Adrenal gland (tissue), 12 donors: ENCODE measurements around the gene ADAMTS8. TPM values are rescaled to one million over a fixed set of nuclear protein-coding genes. Genes with fewer than 3 reads are reported as not detected.

Experiments
- DNase-seq, 7 donors: peaks; one replicate each; pipeline ENCODE4 v3.0.0-alpha.2; 2019 to 2020
- H3K27ac ChIP-seq, 5 donors: fragments of 200-600 bp; sonication (generic) in 4 of 5; 1 replicate in 3 of 5; 2 replicates in 2 of 5; pipeline versions ENCODE4 v1.5.1 to v1.8.0; 2016 to 2020; ENCODE audit warnings: mild to moderate bottlenecking in 1 of 5
- H3K27me3 ChIP-seq: fragments of 200-600 bp; 2 replicates; pipeline ENCODE4 v1.8.0; 2021
- H3K36me3 ChIP-seq, 2 donors: fragments of 200-600 bp; replicated peaks in 1 of 2; 1 replicate in 1 of 2; 2 replicates in 1 of 2; pipeline versions ENCODE4 v1.5.1 to v1.8.0; 2018 to 2022
- H3K4me1 ChIP-seq, 2 donors: fragments of 200-600 bp; replicated peaks in 1 of 2; 1 replicate in 1 of 2; 2 replicates in 1 of 2; pipeline versions ENCODE4 v1.5.1 to v1.8.0; 2018 to 2021
- H3K4me3 ChIP-seq, 4 donors: fragments of 200-600 bp; sonication (generic) in 3 of 4; one replicate each; pipeline ENCODE4 v1.5.1; 2016 to 2018
- H3K9me3 ChIP-seq, 3 donors: fragments of 200-600 bp; sonication (generic) in 1 of 3; replicated peaks in 1 of 3; 1 replicate in 2 of 3; 2 replicates in 1 of 3; pipeline versions ENCODE4 v1.5.1 to v1.8.0; 2016 to 2021
- CTCF ChIP-seq, 6 experiments: fragments of 450-650 bp in 4 of 6; fragments of 200-600 bp in 2 of 6; sonication (generic) in 1 of 6; IDR thresholded peaks; 1 replicate in 5 of 6; 2 replicates in 1 of 6; pipeline versions ENCODE4 v1.5.1 to v1.8.0; 2016 to 2021; ENCODE audit warnings: antibody characterized with exemption in 6 of 6, mild to moderate bottlenecking in 2 of 6, moderate library complexity in 1 of 6
- POLR2A ChIP-seq, 2 donors: fragments of 450-650 bp; IDR thresholded peaks; one replicate each; pipeline ENCODE4 v1.6.1; 2017; ENCODE audit warnings: antibody characterized with exemption in 2 of 2, mild to moderate bottlenecking in 2 of 2, moderate library complexity in 1 of 2
- intact Hi-C, 2 donors: fragments of 100-400 bp; cut with DNase I; formaldehyde crosslinking; loops; one replicate each; pipeline versions ENCODE4 v1.14.1 to v1.15.0; 2022 to 2023
- polyA plus RNA-seq, 3 donors: library from polyadenylated mRNA; stranded (reverse); fragments of 200-250 nt in 2 of 3; fragments of 350-450 nt in 1 of 3; fragmentation: Illumina TruSeq in 1 of 3; extraction: RNeasy Lipid Tissue Mini Kit (QIAGEN cat#74804) in 1 of 3; gene quantifications; one replicate each; pipeline ENCODE4 v1.2.3, GENCODE V29; 2013 to 2014
- total RNA-seq, 9 donors: library from RNA; depleted of rRNA in 4 of 9; stranded (reverse); fragments of >200 nt in 4 of 9; fragments of 120-200 nt in 1 of 9; fragmentation: NEBNext Ultra II Directional in 1 of 9; extraction: Animal tissue kit (Norgen Biotek cat#: 25700) in 1 of 9; gene quantifications; one replicate each; pipeline versions ENCODE4 v1.1.0 to v1.2.4, GENCODE V29; 2013 to 2023
- donor health status: healthy with polysubstance abuse.
- donor health status: Bipolar disorder and iron deficiency.
- donor health status: DM: yes; HTN: yes; CAD: no.
- donor health status: DM: no; HTN: no; CAD: no.
- donor health status: DM: no; HTN: no; CAD: no.
- donor health status: DM: yes; HTN: yes; CAD: no.

Gene ADAMTS8
- total and polyA plus RNA-seq, 12 donors = 0.06 to 1.4 (median 0.14) TPM; not detected in 3

GRCh38 chr11:130359419-130359818 lies 69.0 kb downstream of the ADAMTS8 start:
- Histone ChIP-seq H3K27ac (no peak overlapping the region), H3K27me3 (no peaks in the 10 kb centered on the region), H3K9me3 (peaks cover 3 to 12% (median 9%) of the 10 kb centered on the region in 3 donors), H3K4me3 (no peak overlapping the region), H3K4me1 (no peaks in the 10 kb centered on the region), H3K36me3 (no peaks in the 10 kb centered on the region)
- intact Hi-C loops = no loop called here
- DNase-seq = no peak
- no peak for TF ChIP-seq POLR2A (IDR thresholded peaks at IDR 0.05)
- TF ChIP-seq CTCF (IDR thresholded peaks at IDR 0.05) = no peak

GRCh38 chr11:130358398-130358797 lies 70.0 kb downstream of the ADAMTS8 start:
- DNase-seq = no peak
- H3K36me3 ChIP-seq = no peaks in the 10 kb centered on the region
- H3K27ac ChIP-seq = no peak overlapping the region
- H3K4me3 ChIP-seq = no peak overlapping the region
- peaks cover 3 to 12% (median 9%) of the 10 kb centered on the region in 3 donors for H3K9me3 ChIP-seq
- no peaks in the 10 kb centered on the region for H3K4me1 ChIP-seq
- no peaks in the 10 kb centered on the region for H3K27me3 ChIP-seq
- no peak for TF ChIP-seq POLR2A (IDR thresholded peaks at IDR 0.05)
- no peak for TF ChIP-seq CTCF (IDR thresholded peaks at IDR 0.05)
- intact Hi-C loops = no loop called here

Other genes with a start within 250 kb of the ADAMTS8 start
- gene ZBTB44, start 113.7 kb downstream of the ADAMTS8 start, total RNA-seq = 10 to 100 TPM; 25.5 to 94.3 (median 49.3) TPM
- gene ZBTB44, start 113.7 kb downstream of the ADAMTS8 start, polyA plus RNA-seq = 10 to 100 TPM; 10.1 to 18.7 (median 15.8) TPM
- gene ADAMTS15, start 20.0 kb upstream of the ADAMTS8 start, total RNA-seq = 1 to 10 TPM; 1.4 to 3.0 (median 2.1) TPM
- 1 to 10 TPM in 2 of 3 donors, under 1 TPM in 1; 0.68 to 3.7 (median 3.4) TPM for gene ADAMTS15, start 20.0 kb upstream of the ADAMTS8 start, polyA plus RNA-seq